Activated CD8-positive, alpha-beta T cell treated with anti-CD3 and anti-CD28 coated beads, Interleukin-2, amount 10 ng/mL, durations not matched to agents 7 days and 5 days (primary cell): ENCODE data around the gene SYNPO2. TPM values are rescaled to one million over a fixed set of nuclear protein-coding genes. Genes with fewer than 3 reads are reported as not detected.

Experiments
- ATAC-seq: fragments of 150-1000 bp; cut with Tn5 transposase; one replicate; pipeline ENCODE4 v1.10.0; 2021; ENCODE audit warnings: moderate library complexity
- CTCF ChIA-PET: fragments of 350-600 bp; sonication (Branson Sonifier 250); formaldehyde crosslinking; loops from one replicate; lab custom pipeline; 2021; ENCODE audit warnings: antibody characterized with exemption; lab: Charles Lee
- POLR2A ChIA-PET: fragments of 350-600 bp; sonication (Branson Sonifier 250); formaldehyde crosslinking; loops from one replicate; lab custom pipeline; 2021; ENCODE audit warnings: antibody characterized with exemption; lab: Charles Lee
- DNase-seq: peaks from one replicate; pipeline ENCODE4 v3.0.0-alpha.2; 2020
- H3K27ac Mint-ChIP-seq: one replicate; pipeline ENCODE4 v1.8.0; 2021; ENCODE audit warnings: mild to moderate bottlenecking, mixed read lengths
- H3K27me3 Mint-ChIP-seq: one replicate; pipeline ENCODE4 v1.8.0; 2021; ENCODE audit warnings: low read depth, mixed read lengths
- H3K36me3 Mint-ChIP-seq: one replicate; pipeline ENCODE4 v1.8.0; 2021; ENCODE audit warnings: low read depth, mixed read lengths
- H3K4me1 Mint-ChIP-seq: one replicate; pipeline ENCODE4 v1.8.0; 2021; ENCODE audit warnings: low read depth, mixed read lengths
- H3K4me3 Mint-ChIP-seq: one replicate; pipeline ENCODE4 v1.8.0; 2021; ENCODE audit warnings: mild to moderate bottlenecking, mixed read lengths
- H3K9me3 Mint-ChIP-seq: one replicate; pipeline ENCODE4 v1.8.0; 2022; ENCODE audit warnings: mixed read lengths; ENCODE audit not compliant: insufficient read depth
- total RNA-seq, 2 experiments: library from RNA; stranded (reverse); gene quantifications; one replicate each; pipeline ENCODE4 v1.2.3, GENCODE V29; 2021

The SYNPO2 gene
- total RNA-seq, 2 experiments from 2014 or later, result 0.60 to 0.74 TPM

DNA sequence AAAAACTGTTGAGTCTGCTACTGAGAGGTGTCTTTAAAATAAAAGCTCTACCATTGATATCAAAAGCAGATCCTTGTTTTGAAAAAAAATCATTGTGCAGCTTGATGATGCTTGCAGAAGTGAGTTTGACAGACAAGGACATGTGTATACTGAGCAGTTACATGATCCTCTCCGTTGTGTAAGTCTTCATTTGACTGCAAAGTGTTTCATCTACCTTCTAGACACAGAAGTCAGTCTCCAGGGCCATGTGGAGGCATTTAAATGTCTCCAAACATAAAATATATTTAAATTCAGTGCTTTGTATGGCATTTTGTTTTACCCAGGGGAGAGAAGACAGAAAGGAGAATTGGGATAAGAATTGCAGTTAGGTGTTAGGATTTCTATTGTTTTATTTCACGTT is 139.2 kb downstream of the SYNPO2 start:
- POLR2A ChIA-PET, result interaction anchor here (0.6 kb wide), 1 partner anchor 185 kb away, joined by 3 read pairs; the partner anchor contains the start of gene USP53
- Mint-ChIP-seq H3K27me3 (peaks cover 4% of the 10 kb centered on the region), H3K36me3 (no peaks in the 10 kb centered on the region), H3K4me3 (no peak overlapping the region), H3K27ac (no peak overlapping the region), H3K9me3 (no peaks in the 10 kb centered on the region), H3K4me1 (no peaks in the 10 kb centered on the region)
- DNase-seq (no peak), ATAC-seq (no peak)
- CTCF ChIA-PET, result no interaction called here

DNA sequence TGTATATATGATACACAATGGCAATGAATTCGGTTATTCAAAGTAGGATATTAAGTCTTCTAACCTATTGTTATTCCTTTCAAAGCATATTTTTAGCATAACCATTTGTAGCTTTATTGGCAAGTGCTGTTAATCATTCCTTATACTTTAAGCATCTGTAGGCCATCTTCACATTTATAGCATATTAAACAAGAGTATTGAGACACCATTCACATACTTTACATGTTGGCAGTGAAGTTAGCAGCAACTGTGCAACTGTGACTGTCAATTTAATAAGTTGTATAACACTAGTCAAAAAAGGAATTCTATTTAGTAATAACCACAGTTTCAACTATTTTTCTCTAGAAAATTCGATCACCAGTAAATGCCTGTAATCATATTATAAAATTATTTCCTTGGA is 139.6 kb downstream of the SYNPO2 start:
- peaks cover 6% of the 10 kb centered on the region for H3K27me3 Mint-ChIP-seq
- no peak for ATAC-seq
- DNase-seq, result no peak
- no peak overlapping the region for H3K4me3 Mint-ChIP-seq
- H3K9me3 Mint-ChIP-seq, result no peaks in the 10 kb centered on the region
- ChIA-PET CTCF (interaction anchor here (3.6 kb wide), 1 partner anchor 13 kb away, joined by 17 read pairs; no protein-coding TSS in a partner anchor), POLR2A (interaction anchor here (0.6 kb wide), 1 partner anchor 184 kb away, joined by 3 read pairs; the partner anchor contains the start of gene USP53)
- no peaks in the 10 kb centered on the region for H3K36me3 Mint-ChIP-seq
- H3K27ac Mint-ChIP-seq, result no peak overlapping the region
- H3K4me1 Mint-ChIP-seq, result no peaks in the 10 kb centered on the region

DNA sequence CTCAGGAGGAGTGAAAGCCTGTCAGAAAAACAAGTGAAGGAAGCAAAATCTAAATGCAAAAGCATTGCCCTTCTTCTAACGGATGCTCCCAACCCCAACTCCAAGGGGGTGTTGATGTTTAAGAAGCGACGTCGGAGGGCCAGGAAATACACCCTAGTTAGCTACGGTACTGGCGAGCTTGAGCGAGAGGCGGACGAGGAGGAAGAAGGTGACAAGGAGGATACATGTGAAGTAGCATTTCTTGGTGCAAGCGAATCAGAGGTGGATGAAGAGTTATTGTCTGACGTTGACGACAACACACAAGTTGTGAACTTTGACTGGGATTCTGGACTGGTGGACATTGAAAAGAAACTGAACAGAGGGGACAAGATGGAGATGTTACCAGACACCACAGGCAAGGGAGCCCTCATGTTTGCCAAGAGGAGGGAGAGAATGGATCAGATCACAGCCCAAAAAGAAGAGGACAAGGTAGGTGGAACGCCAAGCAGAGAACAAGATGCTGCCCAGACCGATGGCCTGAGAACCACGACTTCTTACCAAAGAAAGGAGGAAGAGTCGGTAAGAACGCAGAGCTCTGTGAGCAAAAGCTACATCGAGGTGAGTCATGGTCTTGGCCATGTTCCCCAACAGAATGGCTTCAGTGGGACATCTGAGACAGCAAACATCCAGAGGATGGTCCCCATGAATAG is 141.3 kb downstream of the SYNPO2 start:
- H3K9me3 Mint-ChIP-seq, result no peaks in the 10 kb centered on the region
- no peak overlapping the region for H3K4me3 Mint-ChIP-seq
- H3K27ac Mint-ChIP-seq, result no peak overlapping the region
- ChIA-PET POLR2A (no interaction called here), CTCF (interaction anchor here (3.6 kb wide), 1 partner anchor 11 kb away, joined by 17 read pairs; no protein-coding TSS in a partner anchor)
- DNase-seq, result no peak
- no peak for ATAC-seq
- H3K36me3 Mint-ChIP-seq, result no peaks in the 10 kb centered on the region
- peaks cover 6% of the 10 kb centered on the region for H3K27me3 Mint-ChIP-seq
- no peaks in the 10 kb centered on the region for H3K4me1 Mint-ChIP-seq

DNA sequence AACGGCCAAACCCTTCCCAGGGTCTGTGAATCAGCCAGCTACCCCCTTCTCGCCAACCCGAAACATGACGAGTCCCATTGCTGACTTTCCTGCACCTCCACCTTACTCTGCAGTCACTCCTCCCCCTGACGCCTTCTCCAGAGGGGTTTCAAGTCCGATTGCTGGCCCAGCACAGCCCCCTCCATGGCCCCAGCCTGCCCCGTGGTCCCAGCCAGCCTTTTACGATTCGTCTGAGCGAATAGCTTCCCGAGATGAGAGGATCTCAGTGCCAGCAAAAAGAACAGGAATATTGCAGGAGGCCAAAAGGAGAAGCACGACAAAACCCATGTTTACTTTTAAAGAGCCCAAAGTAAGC is 141.9 kb downstream of the SYNPO2 start:
- H3K27me3 Mint-ChIP-seq, result peaks cover 4% of the 10 kb centered on the region
- no peak overlapping the region for H3K27ac Mint-ChIP-seq
- ATAC-seq, result no peak
- no peaks in the 10 kb centered on the region for H3K36me3 Mint-ChIP-seq
- H3K4me1 Mint-ChIP-seq, result no peaks in the 10 kb centered on the region
- ChIA-PET CTCF (interaction anchor here (3.6 kb wide), 1 partner anchor 11 kb away, joined by 17 read pairs; no protein-coding TSS in a partner anchor), POLR2A (no interaction called here)
- no peak overlapping the region for H3K4me3 Mint-ChIP-seq
- no peak for DNase-seq
- no peaks in the 10 kb centered on the region for H3K9me3 Mint-ChIP-seq

DNA sequence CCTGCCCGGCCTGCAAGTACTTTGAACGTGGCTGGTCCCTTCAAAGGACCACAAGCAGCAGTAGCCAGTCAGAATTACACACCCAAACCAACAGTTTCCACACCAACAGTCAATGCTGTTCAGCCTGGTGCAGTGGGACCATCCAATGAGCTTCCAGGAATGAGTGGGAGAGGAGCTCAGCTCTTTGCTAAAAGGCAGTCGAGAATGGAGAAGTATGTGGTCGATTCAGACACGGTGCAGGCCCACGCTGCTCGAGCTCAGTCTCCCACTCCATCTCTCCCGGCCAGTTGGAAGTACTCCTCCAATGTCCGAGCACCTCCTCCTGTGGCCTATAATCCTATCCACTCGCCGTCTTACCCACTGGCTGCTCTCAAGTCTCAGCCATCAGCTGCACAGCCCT is 142.6 kb downstream of the SYNPO2 start:
- no peak overlapping the region for H3K4me3 Mint-ChIP-seq
- no peaks in the 10 kb centered on the region for H3K9me3 Mint-ChIP-seq
- H3K27me3 Mint-ChIP-seq, result peaks cover 2% of the 10 kb centered on the region
- CTCF ChIA-PET, result interaction anchor here (3.6 kb wide), 1 partner anchor 10 kb away, joined by 17 read pairs; no protein-coding TSS in a partner anchor
- DNase-seq (no peak), ATAC-seq (no peak)
- no peaks in the 10 kb centered on the region for H3K4me1 Mint-ChIP-seq
- POLR2A ChIA-PET, result no interaction called here
- H3K27ac Mint-ChIP-seq, result no peak overlapping the region
- H3K36me3 Mint-ChIP-seq, result no peaks in the 10 kb centered on the region

DNA sequence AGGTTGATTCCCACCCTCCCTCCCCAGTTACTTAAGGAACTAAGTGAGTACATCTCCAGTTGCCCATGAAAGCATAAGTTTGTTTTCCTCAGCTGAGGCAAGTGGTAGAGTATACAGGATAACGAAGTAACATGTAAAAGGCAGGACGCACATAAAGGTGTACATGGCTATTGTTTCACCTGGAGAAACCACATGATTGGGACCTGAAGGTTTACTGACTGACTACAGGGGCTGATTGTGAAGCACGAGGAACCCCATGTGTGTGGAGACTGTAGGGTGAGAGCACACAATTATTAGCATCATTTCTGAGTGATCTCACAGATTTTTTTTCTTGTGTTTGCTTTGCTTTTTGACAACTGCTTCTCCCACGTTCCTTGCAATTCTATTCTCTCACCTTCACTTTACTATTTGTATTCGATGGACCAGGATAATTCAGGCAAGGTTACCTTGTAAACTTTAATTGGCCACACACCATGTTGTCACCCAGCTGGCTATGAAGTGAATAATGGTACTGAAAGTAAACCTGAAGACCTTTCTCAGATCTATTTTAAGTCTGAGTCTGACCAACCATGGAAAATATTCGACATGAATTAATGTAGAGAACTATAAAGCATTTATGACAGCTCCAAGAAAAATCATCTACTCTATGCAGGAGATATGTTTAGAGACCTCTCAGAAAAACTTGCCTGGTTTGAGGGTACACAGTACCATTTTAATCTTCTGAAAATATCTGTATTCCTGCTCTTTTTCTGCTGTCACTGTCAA is 144.4 kb downstream of the SYNPO2 start:
- POLR2A ChIA-PET, result no interaction called here
- Mint-ChIP-seq H3K27me3 (peaks cover 2% of the 10 kb centered on the region), H3K27ac (no peak overlapping the region), H3K36me3 (no peaks in the 10 kb centered on the region), H3K4me3 (no peak overlapping the region), H3K9me3 (no peaks in the 10 kb centered on the region), H3K4me1 (no peaks in the 10 kb centered on the region)
- DNase-seq (no peak), ATAC-seq (no peak)
- CTCF ChIA-PET, result interaction anchor here (1.1 to 1.6 kb wide), 2 partner anchors 9 to 254 kb away, joined by 3 to 4 read pairs; no protein-coding TSS in a partner anchor

DNA sequence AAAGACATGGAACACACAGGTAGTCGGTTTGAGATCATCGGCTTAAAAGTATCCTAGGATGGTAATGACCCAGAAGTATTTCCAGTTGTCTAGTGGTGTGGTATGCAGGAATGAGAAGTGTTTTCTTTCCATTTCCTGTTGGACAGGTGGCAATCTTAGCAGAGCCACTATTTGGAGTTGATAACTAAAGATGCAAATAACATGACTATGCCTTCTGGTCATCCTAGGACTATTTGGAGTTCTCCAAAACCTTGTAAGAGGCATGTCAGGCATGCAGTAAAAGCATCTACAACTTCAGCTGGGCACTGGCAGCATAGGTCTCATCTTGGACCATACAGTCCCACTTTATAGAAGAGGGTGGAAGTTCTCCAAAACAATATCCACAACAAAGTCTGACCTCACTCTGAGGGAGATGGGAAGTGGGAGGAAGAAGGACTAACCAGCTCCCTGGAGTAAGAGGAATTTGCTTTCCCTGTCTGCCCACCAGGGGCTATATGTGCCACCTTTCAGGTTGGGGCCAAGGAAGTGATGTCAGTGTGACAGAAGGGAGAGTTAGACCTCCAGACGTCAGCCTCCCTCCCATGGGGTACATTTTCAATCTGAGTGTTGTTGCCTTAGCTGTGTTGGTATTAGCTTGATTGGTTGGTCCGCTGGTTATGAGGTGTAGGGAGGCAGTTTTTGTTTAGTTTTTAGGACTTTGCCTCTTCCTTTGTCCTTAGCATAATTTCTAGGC is 145.8 kb downstream of the SYNPO2 start:
- no peak overlapping the region for H3K27ac Mint-ChIP-seq
- ChIA-PET CTCF (interaction anchor here (1.1 to 1.6 kb wide), 2 partner anchors 8 to 252 kb away, joined by 3 to 4 read pairs; no protein-coding TSS in a partner anchor), POLR2A (no interaction called here)
- no peak overlapping the region for H3K4me3 Mint-ChIP-seq
- no peaks in the 10 kb centered on the region for H3K4me1 Mint-ChIP-seq
- DNase-seq, result no peak
- no peaks in the 10 kb centered on the region for H3K36me3 Mint-ChIP-seq
- ATAC-seq, result no peak
- peaks cover 2% of the 10 kb centered on the region for H3K27me3 Mint-ChIP-seq
- H3K9me3 Mint-ChIP-seq, result no peaks in the 10 kb centered on the region

DNA sequence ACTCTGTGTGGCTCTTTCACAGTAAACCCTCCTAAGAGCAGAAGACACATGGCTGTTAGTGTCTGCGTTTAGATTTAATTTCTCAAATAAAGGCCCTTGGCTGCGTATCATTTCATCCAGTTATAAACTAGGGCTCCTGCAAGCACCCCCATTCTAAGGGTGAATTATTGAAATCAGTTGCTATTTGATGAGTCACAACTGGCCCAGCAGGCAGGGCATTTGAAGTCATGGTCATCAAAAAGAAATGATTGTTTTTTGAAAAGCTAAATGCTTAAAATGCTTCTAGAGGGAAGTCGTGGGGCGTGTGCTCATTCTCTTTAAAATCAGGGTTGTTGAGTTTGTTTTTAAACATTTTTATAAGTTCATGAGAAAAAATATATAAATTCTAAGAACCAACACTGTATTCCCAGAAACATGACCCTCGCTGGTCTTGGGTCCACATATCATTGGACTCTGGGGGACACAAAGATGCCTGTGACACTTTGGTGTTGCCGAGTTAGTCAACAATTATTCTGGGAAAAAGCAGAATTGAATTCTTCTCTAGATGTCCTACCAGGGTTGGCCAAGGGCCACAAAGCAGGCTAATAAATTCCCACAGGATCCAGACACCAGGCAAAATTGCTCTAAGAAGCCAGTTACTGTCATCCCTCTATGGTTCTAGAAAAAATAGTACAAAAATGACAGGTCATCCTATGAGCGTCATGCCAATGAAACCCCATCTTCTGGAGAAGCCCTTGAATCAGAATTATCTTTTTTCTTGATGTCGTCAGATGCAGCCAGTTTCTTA is 147.5 kb downstream of the SYNPO2 start:
- Mint-ChIP-seq H3K4me1 (no peaks in the 10 kb centered on the region), H3K4me3 (no peak overlapping the region), H3K36me3 (no peaks in the 10 kb centered on the region), H3K27me3 (peaks cover 2% of the 10 kb centered on the region), H3K9me3 (no peaks in the 10 kb centered on the region), H3K27ac (no peak overlapping the region)
- POLR2A ChIA-PET, result no interaction called here
- DNase-seq (no peak), ATAC-seq (no peak)
- CTCF ChIA-PET, result no interaction called here

DNA sequence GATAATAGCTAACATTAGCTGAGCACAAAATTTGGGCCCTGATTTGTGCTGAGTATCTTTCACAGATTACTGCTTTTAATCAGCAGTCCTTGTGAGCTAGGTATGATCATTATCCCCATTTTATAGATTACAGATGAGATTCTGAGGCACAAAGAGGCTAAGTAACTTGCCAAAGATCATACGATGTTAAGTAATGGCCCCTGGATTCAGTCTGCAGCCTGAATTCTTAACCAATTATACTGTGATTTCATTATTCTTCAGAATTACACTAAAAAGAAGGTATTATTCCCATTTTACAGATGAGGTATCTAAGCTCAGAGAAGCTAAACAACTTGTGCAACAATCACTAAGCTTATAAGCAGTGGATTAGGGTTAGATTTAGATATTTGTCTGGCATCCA is 149.1 kb downstream of the SYNPO2 start:
- H3K36me3 Mint-ChIP-seq, result no peaks in the 10 kb centered on the region
- ATAC-seq (no peak), DNase-seq (no peak)
- POLR2A ChIA-PET, result no interaction called here
- H3K27me3 Mint-ChIP-seq, result peaks cover 2% of the 10 kb centered on the region
- no peaks in the 10 kb centered on the region for H3K9me3 Mint-ChIP-seq
- no peak overlapping the region for H3K4me3 Mint-ChIP-seq
- no peak overlapping the region for H3K27ac Mint-ChIP-seq
- peaks cover 4% of the 10 kb centered on the region for H3K4me1 Mint-ChIP-seq
- CTCF ChIA-PET, result interaction anchor here (1.4 kb wide), 1 partner anchor 249 kb away, joined by 7 read pairs; no protein-coding TSS in a partner anchor

GRCh38 chr4:119038116-119038841 is 149.6 kb downstream of the SYNPO2 start:
- ChIA-PET POLR2A (no interaction called here), CTCF (interaction anchor here (1.4 to 4.4 kb wide), 2 partner anchors 248 to 253 kb away, joined by 7 to 36 read pairs; no protein-coding TSS in a partner anchor)
- Mint-ChIP-seq H3K4me1 (peaks cover 4% of the 10 kb centered on the region), H3K4me3 (no peak overlapping the region), H3K27ac (no peak overlapping the region), H3K9me3 (no peaks in the 10 kb centered on the region), H3K36me3 (no peaks in the 10 kb centered on the region), H3K27me3 (peaks cover under 1% of the 10 kb centered on the region)
- no peak for ATAC-seq
- DNase-seq, result no peak
